Fibroblast of lung (primary cell): ENCODE measurements around the gene CRTC1. TPM values are rescaled to one million over a fixed set of nuclear protein-coding genes. Genes with fewer than 3 reads are reported as not detected.

Source experiments
- DNase-seq, 2 donors: peaks; one replicate each; pipeline versions ENCODE4 v3.0.0 to v3.0.0-alpha.2; 2010; ENCODE audit warnings: low read depth in 2 of 2
- H2AFZ ChIP-seq: 2 replicates; pipeline ENCODE4 v1.5.1; 2012; ENCODE audit warnings: low read length, control low read depth, inconsistent platforms
- H3K27ac ChIP-seq: 2 replicates; pipeline ENCODE4 v1.5.1; 2011; ENCODE audit warnings: low read length, control low read depth; ENCODE audit not compliant: insufficient read depth
- H3K27me3 ChIP-seq: 2 replicates; pipeline ENCODE4 v1.5.1; 2011; ENCODE audit warnings: mild to moderate bottlenecking, low read length; ENCODE audit not compliant: control insufficient read depth, insufficient read depth
- H3K36me3 ChIP-seq: 2 replicates; pipeline ENCODE4 v1.5.1; 2011; ENCODE audit warnings: low read length; ENCODE audit not compliant: control insufficient read depth, insufficient read depth
- H3K4me1 ChIP-seq: 2 replicates; pipeline ENCODE4 v1.5.1; 2011; ENCODE audit warnings: low read length; ENCODE audit not compliant: control insufficient read depth, insufficient read depth; ENCODE audit errors: extremely low read depth
- H3K4me2 ChIP-seq: 2 replicates; pipeline ENCODE4 v1.5.1; 2011; ENCODE audit warnings: low read length, control low read depth; ENCODE audit not compliant: insufficient read depth; ENCODE audit errors: extremely low read depth
- H3K4me3 ChIP-seq, 4 experiments: fragments of 200-600 bp in 1 of 4; sonication (generic) in 1 of 4; replicated peaks in 1 of 4; 2 replicates each; pipeline ENCODE4 v1.5.1; 2011 to 2016; ENCODE audit warnings: low read length in 4 of 4, low read depth in 3 of 4, mild to moderate bottlenecking in 3 of 4, control low read depth in 2 of 4, inconsistent platforms in 1 of 4, mixed read lengths in 1 of 4; ENCODE audit not compliant: insufficient read depth in 1 of 4; ENCODE audit errors: control extremely low read depth in 1 of 4
- H3K79me2 ChIP-seq: 2 replicates; pipeline ENCODE4 v1.5.1; 2012; ENCODE audit warnings: mild to moderate bottlenecking, low read length, inconsistent platforms; ENCODE audit not compliant: control insufficient read depth, insufficient read depth
- H3K9ac ChIP-seq: 2 replicates; pipeline ENCODE4 v1.5.1; 2011; ENCODE audit warnings: mild to moderate bottlenecking, low read length, control low read depth; ENCODE audit not compliant: insufficient read depth
- H3K9me3 ChIP-seq: 2 replicates; pipeline ENCODE4 v1.5.1; 2012; ENCODE audit warnings: low read depth, low read length; ENCODE audit not compliant: control insufficient read depth, insufficient read depth
- H4K20me1 ChIP-seq: 2 replicates; pipeline ENCODE4 v1.5.1; 2011; ENCODE audit warnings: low read length; ENCODE audit not compliant: control insufficient read depth, insufficient read depth; ENCODE audit errors: extremely low read depth
- EZH2 ChIP-seq: IDR thresholded peaks from 2 replicates; pipeline ENCODE4 v1.5.1; 2012; ENCODE audit warnings: low read length, control low read depth, mild to moderate bottlenecking; ENCODE audit errors: missing control alignments
- polyA plus RNA-seq, 2 donors: library from polyadenylated mRNA; depleted of rRNA in 1 of 2; stranded (reverse) in 1 of 2; unstranded in 1 of 2; fragments of >200 nt; gene quantifications; 2 replicates each; pipeline ENCODE4 v1.2.1, GENCODE V29; 2011 to 2012; ENCODE audit warnings: missing spikeins in 1 of 2
- total RNA-seq: library from RNA; depleted of rRNA; stranded (reverse); fragments of >200 nt; gene quantifications from 2 replicates; pipeline ENCODE4 v1.2.1, GENCODE V29; 2014
- TF ChIP-seq, protein P1 (sequence below), 2 donors: IDR thresholded peaks in 1 of 2; conservative IDR thresholded peaks in 1 of 2; 1 replicate in 1 of 2; 2 replicates in 1 of 2; pipeline ENCODE4 v1.5.1; 2011 to 2012; ENCODE audit warnings: low read length in 2 of 2, control low read depth in 1 of 2, inconsistent platforms in 1 of 2, low read depth in 1 of 2, mild to moderate bottlenecking in 1 of 2

The CRTC1 gene
- total and polyA plus RNA-seq, 2 donors (not counting 1 experiment from before 2014, with no cell fraction given), result 1.2 to 2.0 TPM

- H3K79me2 ChIP-seq, result no peaks in the 10 kb centered on the region
- no peaks in the 10 kb centered on the region for H3K36me3 ChIP-seq
- H3K27ac ChIP-seq, result no peak overlapping the region
- H3K27me3 ChIP-seq, result no peaks in the 10 kb centered on the region
- no peak for TF ChIP-seq EZH2
- TF ChIP-seq, protein P1, sequence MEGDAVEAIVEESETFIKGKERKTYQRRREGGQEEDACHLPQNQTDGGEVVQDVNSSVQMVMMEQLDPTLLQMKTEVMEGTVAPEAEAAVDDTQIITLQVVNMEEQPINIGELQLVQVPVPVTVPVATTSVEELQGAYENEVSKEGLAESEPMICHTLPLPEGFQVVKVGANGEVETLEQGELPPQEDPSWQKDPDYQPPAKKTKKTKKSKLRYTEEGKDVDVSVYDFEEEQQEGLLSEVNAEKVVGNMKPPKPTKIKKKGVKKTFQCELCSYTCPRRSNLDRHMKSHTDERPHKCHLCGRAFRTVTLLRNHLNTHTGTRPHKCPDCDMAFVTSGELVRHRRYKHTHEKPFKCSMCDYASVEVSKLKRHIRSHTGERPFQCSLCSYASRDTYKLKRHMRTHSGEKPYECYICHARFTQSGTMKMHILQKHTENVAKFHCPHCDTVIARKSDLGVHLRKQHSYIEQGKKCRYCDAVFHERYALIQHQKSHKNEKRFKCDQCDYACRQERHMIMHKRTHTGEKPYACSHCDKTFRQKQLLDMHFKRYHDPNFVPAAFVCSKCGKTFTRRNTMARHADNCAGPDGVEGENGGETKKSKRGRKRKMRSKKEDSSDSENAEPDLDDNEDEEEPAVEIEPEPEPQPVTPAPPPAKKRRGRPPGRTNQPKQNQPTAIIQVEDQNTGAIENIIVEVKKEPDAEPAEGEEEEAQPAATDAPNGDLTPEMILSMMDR (conservative IDR thresholded peaks at IDR 0.05 in 1 of 2, IDR thresholded peaks at IDR 0.05 in 1 of 2; ENCODE audit: low read depth in 1 of 2, low read length in 2 of 2), result no peak
- H3K9me3 ChIP-seq, result no peaks in the 10 kb centered on the region
- no peak overlapping the region for H3K4me2 ChIP-seq
- peaks cover 8% of the 10 kb centered on the region for H3K4me1 ChIP-seq
- DNase-seq, result no peak
- H4K20me1 ChIP-seq, result no peaks in the 10 kb centered on the region
- no peak overlapping the region for H3K9ac ChIP-seq
- H2AFZ ChIP-seq, result no peak overlapping the region
- H3K4me3 ChIP-seq, result no peak overlapping the region
These were observed 46.6 kb downstream of the CRTC1 start for GRCh38 chr19:18729933-18730530.

GRCh38 chr19:18730885-18731513 lies 47.5 kb downstream of the CRTC1 start:
- no peaks in the 10 kb centered on the region for H3K27me3 ChIP-seq
- TF ChIP-seq EZH2, result no peak
- TF ChIP-seq, protein P1 (conservative IDR thresholded peaks at IDR 0.05 in 1 of 2, IDR thresholded peaks at IDR 0.05 in 1 of 2; ENCODE audit: low read depth in 1 of 2, low read length in 2 of 2), result no peak
- H3K9me3 ChIP-seq, result no peaks in the 10 kb centered on the region
- H3K4me2 ChIP-seq, result no peak overlapping the region
- no peaks in the 10 kb centered on the region for H3K36me3 ChIP-seq
- H4K20me1 ChIP-seq, result no peaks in the 10 kb centered on the region
- DNase-seq, result no peak
- peaks cover 8% of the 10 kb centered on the region for H3K4me1 ChIP-seq
- no peak overlapping the region for H3K27ac ChIP-seq
- H3K4me3 ChIP-seq, result no peak overlapping the region
- no peak overlapping the region for H3K9ac ChIP-seq
- H2AFZ ChIP-seq, result no peak overlapping the region
- no peaks in the 10 kb centered on the region for H3K79me2 ChIP-seq

- Histone ChIP-seq H2AFZ (no peak overlapping the region), H3K4me1 (peaks cover 8% of the 10 kb centered on the region), H3K36me3 (no peaks in the 10 kb centered on the region), H3K9ac (no peak overlapping the region), H3K4me3 (no peak overlapping the region), H3K27ac (no peak overlapping the region), H3K27me3 (no peaks in the 10 kb centered on the region), H3K4me2 (no peak overlapping the region), H3K79me2 (no peaks in the 10 kb centered on the region), H4K20me1 (no peaks in the 10 kb centered on the region), H3K9me3 (no peaks in the 10 kb centered on the region)
- peak in 1 of 2 donors; percentile 40 for DNase-seq
- TF ChIP-seq, protein P1 (conservative IDR thresholded peaks at IDR 0.05 in 1 of 2, IDR thresholded peaks at IDR 0.05 in 1 of 2; ENCODE audit: low read depth in 1 of 2, low read length in 2 of 2), result no peak
- no peak for TF ChIP-seq EZH2
These were observed 48.1 kb downstream of the CRTC1 start for GRCh38 chr19:18731562-18732008.
